ENCODE data around the gene CAPN3.

The CAPN3 gene

GRCh38 chr15:42338500-42338899, 20.8 kb upstream of the CAPN3 start:
- H3K27ac ChIP-seq (ENCODE audit: low read length): no peak overlapping the region
- no peak for TF ChIP-seq EZH2phosphoT487 (IDR thresholded peaks at IDR 0.05; ENCODE audit: low read depth)
- TF ChIP-seq CTCF (IDR thresholded peaks at IDR 0.05; ENCODE audit: low read depth, low read length): no peak
- H4K20me1 ChIP-seq (ENCODE audit: insufficient read depth, low read length): no peaks in the 10 kb centered on the region
- peaks cover 8% of the 10 kb centered on the region for H3K36me3 ChIP-seq (replicated peaks; ENCODE audit: low read depth, low read length)
- H3K79me2 ChIP-seq (ENCODE audit: low read length): no peaks in the 10 kb centered on the region
- H3K27me3 ChIP-seq (ENCODE audit: low read depth, low read length): no peaks in the 10 kb centered on the region
- no peak overlapping the region for H3K4me3 ChIP-seq (ENCODE audit: low read length)
- no peaks in the 10 kb centered on the region for H3K4me1 ChIP-seq (ENCODE audit: low read length)
- H3K4me2 ChIP-seq (ENCODE audit: low read length): no peak overlapping the region
- peaks cover 3% of the 10 kb centered on the region; the same call in 1 of the 2 replicates for H3K9me3 ChIP-seq (ENCODE audit: insufficient read depth, low read length)
- no peak overlapping the region for H2AFZ ChIP-seq (ENCODE audit: low read depth, low read length)
- no peak overlapping the region for H3K9ac ChIP-seq (ENCODE audit: low read length)

GRCh38 chr15:42343596-42344232, 15.6 kb upstream of the CAPN3 start:
- no peak overlapping the region for H3K9ac ChIP-seq (ENCODE audit: low read length)
- no peak overlapping the region for H3K4me3 ChIP-seq (ENCODE audit: low read length)
- H3K27ac ChIP-seq (ENCODE audit: low read length): no peak overlapping the region
- H3K36me3 ChIP-seq (replicated peaks; ENCODE audit: low read depth, low read length): peaks cover 3% of the 10 kb centered on the region
- H3K4me2 ChIP-seq (ENCODE audit: low read length): no peak overlapping the region
- no peaks in the 10 kb centered on the region for H3K27me3 ChIP-seq (ENCODE audit: low read depth, low read length)
- H3K79me2 ChIP-seq (ENCODE audit: low read length): no peaks in the 10 kb centered on the region
- H2AFZ ChIP-seq (ENCODE audit: low read depth, low read length): no peak overlapping the region
- no peaks in the 10 kb centered on the region for H4K20me1 ChIP-seq (ENCODE audit: insufficient read depth, low read length)
- no peaks in the 10 kb centered on the region for H3K9me3 ChIP-seq (ENCODE audit: insufficient read depth, low read length)
- TF ChIP-seq CTCF (IDR thresholded peaks at IDR 0.05; ENCODE audit: low read depth, low read length): no peak
- TF ChIP-seq EZH2phosphoT487 (IDR thresholded peaks at IDR 0.05; ENCODE audit: low read depth): no peak
- no peaks in the 10 kb centered on the region for H3K4me1 ChIP-seq (ENCODE audit: low read length)

- H3K4me2 ChIP-seq (ENCODE audit: low read length): no peak overlapping the region
- no peaks in the 10 kb centered on the region for H3K79me2 ChIP-seq (ENCODE audit: low read length)
- no peak for TF ChIP-seq EZH2phosphoT487 (IDR thresholded peaks at IDR 0.05; ENCODE audit: low read depth)
- no peak for TF ChIP-seq CTCF (IDR thresholded peaks at IDR 0.05; ENCODE audit: low read depth, low read length)
- H3K36me3 ChIP-seq (replicated peaks; ENCODE audit: low read depth, low read length): peaks cover 3% of the 10 kb centered on the region
- no peak overlapping the region for H3K9ac ChIP-seq (ENCODE audit: low read length)
- H3K9me3 ChIP-seq (ENCODE audit: insufficient read depth, low read length): no peaks in the 10 kb centered on the region
- H3K4me1 ChIP-seq (ENCODE audit: low read length): no peaks in the 10 kb centered on the region
- H4K20me1 ChIP-seq (ENCODE audit: insufficient read depth, low read length): no peaks in the 10 kb centered on the region
- H2AFZ ChIP-seq (ENCODE audit: low read depth, low read length): no peak overlapping the region
- H3K27ac ChIP-seq (ENCODE audit: low read length): no peak overlapping the region
- H3K27me3 ChIP-seq (ENCODE audit: low read depth, low read length): no peaks in the 10 kb centered on the region
- no peak overlapping the region for H3K4me3 ChIP-seq (ENCODE audit: low read length)
Measured at GRCh38 chr15:42344763-42345162, 14.5 kb upstream of the CAPN3 start.

- H2AFZ ChIP-seq (ENCODE audit: low read depth, low read length): no peak overlapping the region
- no peak overlapping the region for H3K9ac ChIP-seq (ENCODE audit: low read length)
- H3K36me3 ChIP-seq (replicated peaks; ENCODE audit: low read depth, low read length): peaks cover 3% of the 10 kb centered on the region
- no peaks in the 10 kb centered on the region for H3K9me3 ChIP-seq (ENCODE audit: insufficient read depth, low read length)
- H4K20me1 ChIP-seq (ENCODE audit: insufficient read depth, low read length): no peaks in the 10 kb centered on the region
- TF ChIP-seq CTCF (IDR thresholded peaks at IDR 0.05; ENCODE audit: low read depth, low read length): no peak
- no peak for TF ChIP-seq EZH2phosphoT487 (IDR thresholded peaks at IDR 0.05; ENCODE audit: low read depth)
- H3K27me3 ChIP-seq (ENCODE audit: low read depth, low read length): no peaks in the 10 kb centered on the region
- no peak overlapping the region for H3K4me3 ChIP-seq (ENCODE audit: low read length)
- H3K79me2 ChIP-seq (ENCODE audit: low read length): no peaks in the 10 kb centered on the region
- no peak overlapping the region for H3K4me2 ChIP-seq (ENCODE audit: low read length)
- H3K27ac ChIP-seq (ENCODE audit: low read length): no peak overlapping the region
- no peaks in the 10 kb centered on the region for H3K4me1 ChIP-seq (ENCODE audit: low read length)
Measured at GRCh38 chr15:42345504-42345903, 13.8 kb upstream of the CAPN3 start.
